Bronchial epithelial cell (primary cell): ENCODE data around the gene RABL2B. TPM values are rescaled to one million over a fixed set of nuclear protein-coding genes. Genes with fewer than 3 reads are reported as not detected.

ENCODE experiments used
- DNase-seq: peaks from one replicate; pipeline ENCODE4 v3.0.0-alpha.2; 2010; ENCODE audit warnings: low read depth
- FAIRE-seq: peaks from 2 replicates; lab custom pipeline; 2011; peaks lifted over from hg19 to GRCh38; lab: Jason Lieb, UNC
- H3K27me3 ChIP-seq: 2 replicates; pipeline ENCODE4 v1.5.1; 2011; ENCODE audit warnings: low read length; ENCODE audit not compliant: control insufficient read depth, insufficient read depth
- H3K36me3 ChIP-seq: 2 replicates; pipeline ENCODE4 v1.5.1; 2011; ENCODE audit warnings: low read length; ENCODE audit not compliant: control insufficient read depth, insufficient read depth
- H3K4me3 ChIP-seq: 2 replicates; pipeline ENCODE4 v1.5.1; 2011; ENCODE audit warnings: mild to moderate bottlenecking, low read depth, low read length, control low read depth
- total RNA-seq: library from RNA; depleted of rRNA; stranded (reverse); fragments of >200 nt; gene quantifications from 2 replicates; pipeline ENCODE4 v1.2.1, GENCODE V29; 2014
- TF ChIP-seq, protein P1 (sequence below): IDR thresholded peaks from 2 replicates; pipeline ENCODE4 v1.5.1; 2011; ENCODE audit warnings: mild to moderate bottlenecking, moderate library complexity, low read length, control low read depth, inconsistent platforms; ENCODE audit not compliant: insufficient read depth, severe bottlenecking

Gene RABL2B
- total RNA-seq, 1 donor from 2014 or later: 4.5 TPM

DNA sequence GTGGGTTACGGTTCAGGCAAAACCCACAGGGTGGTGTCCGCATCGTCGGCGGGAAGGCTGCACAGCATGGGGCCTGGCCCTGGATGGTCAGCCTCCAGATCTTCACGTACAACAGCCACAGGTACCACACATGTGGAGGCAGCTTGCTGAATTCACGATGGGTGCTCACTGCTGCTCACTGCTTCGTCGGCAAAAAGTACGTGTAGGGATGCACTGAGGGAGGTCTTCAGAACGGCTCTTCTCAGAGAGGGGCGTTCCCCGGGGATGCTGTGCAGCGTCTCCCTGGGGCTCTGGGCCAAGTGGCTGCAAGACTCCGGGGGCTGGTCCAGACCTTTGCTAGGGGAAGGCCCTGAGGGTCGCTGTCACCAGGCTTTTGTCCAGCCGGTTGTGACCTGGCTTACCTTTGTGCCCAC lies 44.2 kb downstream of the RABL2B start:
- peaks cover 3% of the 10 kb centered on the region for H3K27me3 ChIP-seq
- H3K36me3 ChIP-seq: no peaks in the 10 kb centered on the region
- no peak overlapping the region for H3K4me3 ChIP-seq
- DNase-seq: no peak
- FAIRE-seq: no peak
- TF ChIP-seq, protein P1, sequence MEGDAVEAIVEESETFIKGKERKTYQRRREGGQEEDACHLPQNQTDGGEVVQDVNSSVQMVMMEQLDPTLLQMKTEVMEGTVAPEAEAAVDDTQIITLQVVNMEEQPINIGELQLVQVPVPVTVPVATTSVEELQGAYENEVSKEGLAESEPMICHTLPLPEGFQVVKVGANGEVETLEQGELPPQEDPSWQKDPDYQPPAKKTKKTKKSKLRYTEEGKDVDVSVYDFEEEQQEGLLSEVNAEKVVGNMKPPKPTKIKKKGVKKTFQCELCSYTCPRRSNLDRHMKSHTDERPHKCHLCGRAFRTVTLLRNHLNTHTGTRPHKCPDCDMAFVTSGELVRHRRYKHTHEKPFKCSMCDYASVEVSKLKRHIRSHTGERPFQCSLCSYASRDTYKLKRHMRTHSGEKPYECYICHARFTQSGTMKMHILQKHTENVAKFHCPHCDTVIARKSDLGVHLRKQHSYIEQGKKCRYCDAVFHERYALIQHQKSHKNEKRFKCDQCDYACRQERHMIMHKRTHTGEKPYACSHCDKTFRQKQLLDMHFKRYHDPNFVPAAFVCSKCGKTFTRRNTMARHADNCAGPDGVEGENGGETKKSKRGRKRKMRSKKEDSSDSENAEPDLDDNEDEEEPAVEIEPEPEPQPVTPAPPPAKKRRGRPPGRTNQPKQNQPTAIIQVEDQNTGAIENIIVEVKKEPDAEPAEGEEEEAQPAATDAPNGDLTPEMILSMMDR: no peak

DNA sequence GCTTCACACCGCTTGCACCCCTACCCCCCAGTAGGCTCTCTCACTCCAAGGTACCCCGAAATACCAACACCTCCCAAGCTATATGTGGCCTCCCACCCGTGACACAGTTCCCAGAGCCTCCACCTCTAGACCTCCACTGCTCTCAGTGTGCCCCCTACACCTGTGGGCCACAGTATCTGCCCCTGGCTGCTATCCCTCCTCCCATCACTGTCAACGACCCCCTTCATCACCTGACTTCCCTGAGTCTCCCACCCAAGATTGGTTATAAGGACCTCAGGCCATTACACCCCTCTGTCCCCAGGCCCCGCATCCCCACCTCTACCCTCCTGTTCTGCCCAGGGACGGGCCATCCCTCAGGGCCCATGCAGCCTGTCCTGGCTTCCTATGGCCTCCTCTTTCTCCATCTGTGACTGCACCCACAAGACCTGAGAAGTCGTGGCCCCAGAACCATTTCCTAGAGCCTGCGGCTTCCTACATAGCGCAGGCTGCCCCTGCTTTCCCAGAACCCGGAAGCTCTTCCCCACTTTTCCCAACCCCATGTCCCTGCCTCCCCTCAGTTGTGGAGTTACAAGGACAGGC lies 44.7 kb downstream of the RABL2B start:
- Histone ChIP-seq H3K4me3 (no peak overlapping the region), H3K36me3 (no peaks in the 10 kb centered on the region), H3K27me3 (peaks cover 3% of the 10 kb centered on the region)
- DNase-seq (no peak), FAIRE-seq (no peak)
- TF ChIP-seq, protein P1: no peak

DNA sequence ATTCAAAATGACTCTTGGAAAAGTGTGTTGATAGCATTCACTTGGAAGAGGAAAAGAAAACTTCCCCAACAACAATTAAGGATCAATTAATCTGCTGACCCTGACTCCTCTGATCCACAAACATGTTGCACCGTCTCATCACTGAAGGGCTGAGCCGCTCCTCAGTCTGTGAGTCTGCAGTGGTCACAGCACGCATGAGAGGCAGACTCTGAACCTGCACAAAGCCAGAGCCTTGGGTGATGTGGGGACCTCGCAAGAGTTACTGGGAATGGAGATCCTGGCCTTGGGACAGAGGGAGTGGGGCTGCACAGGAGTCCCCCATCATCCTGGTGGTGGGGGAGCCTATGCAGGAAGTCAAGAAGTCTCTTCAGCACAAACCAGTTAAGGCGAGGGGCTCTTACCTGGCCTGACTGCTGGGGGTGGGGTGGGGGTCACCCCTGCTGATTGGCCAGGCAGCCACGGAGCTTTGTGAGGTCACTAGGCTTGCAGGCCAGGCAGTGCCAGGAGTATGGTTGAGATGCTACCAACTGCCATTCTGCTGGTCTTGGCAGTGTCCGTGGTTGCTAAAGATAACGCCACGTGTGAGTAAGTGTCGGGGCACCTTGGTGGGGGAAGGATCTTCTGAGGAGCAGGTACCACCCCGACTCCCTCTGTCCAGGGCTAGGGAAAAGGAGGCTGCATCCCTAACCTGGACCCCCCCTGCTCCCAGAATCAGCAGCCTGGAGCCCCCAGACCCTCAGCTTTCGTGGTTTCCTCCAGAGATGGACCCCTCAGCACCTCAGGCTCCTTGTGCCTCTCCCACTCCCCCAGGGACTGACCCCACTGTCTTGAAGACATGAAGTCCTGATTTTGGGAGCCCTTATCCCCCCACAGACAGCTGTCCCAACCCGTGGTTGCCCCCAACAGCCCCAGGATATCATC lies 45.4 kb downstream of the RABL2B start, which contains the start of gene ACR:
Gene ACR, plus strand, starts transcription at position 477 of the 921 bp plus-strand sequence. Its CDS starts 32 bp downstream, at position 509.
- FAIRE-seq (no peak), DNase-seq (no peak)
- TF ChIP-seq, protein P1: no peak
- H3K4me3 ChIP-seq: no peak within 1 kb of the TSS
- H3K27me3 ChIP-seq: peaks cover 3% of the 10 kb centered on the region
- H3K36me3 ChIP-seq: no peaks in the 10 kb centered on the region

DNA sequence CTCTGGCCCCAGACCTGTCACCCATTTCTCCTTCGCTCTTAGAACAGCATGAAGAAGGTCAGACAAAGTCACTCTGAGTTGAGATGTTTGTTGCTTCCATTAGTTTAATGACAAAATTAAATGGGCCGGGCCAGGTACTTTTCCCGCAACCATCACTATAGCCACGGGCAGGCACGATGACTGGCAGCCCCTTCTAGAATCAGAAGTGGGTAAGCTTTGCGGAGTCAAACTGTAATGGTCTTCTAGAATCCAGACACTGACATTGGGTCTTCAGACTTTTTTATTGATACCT lies 47.8 kb downstream of the RABL2B start:
- Histone ChIP-seq H3K4me3 (no peak overlapping the region), H3K36me3 (no peaks in the 10 kb centered on the region), H3K27me3 (peaks cover 3% of the 10 kb centered on the region)
- DNase-seq (no peak), FAIRE-seq (no peak)
- TF ChIP-seq, protein P1: no peak

DNA sequence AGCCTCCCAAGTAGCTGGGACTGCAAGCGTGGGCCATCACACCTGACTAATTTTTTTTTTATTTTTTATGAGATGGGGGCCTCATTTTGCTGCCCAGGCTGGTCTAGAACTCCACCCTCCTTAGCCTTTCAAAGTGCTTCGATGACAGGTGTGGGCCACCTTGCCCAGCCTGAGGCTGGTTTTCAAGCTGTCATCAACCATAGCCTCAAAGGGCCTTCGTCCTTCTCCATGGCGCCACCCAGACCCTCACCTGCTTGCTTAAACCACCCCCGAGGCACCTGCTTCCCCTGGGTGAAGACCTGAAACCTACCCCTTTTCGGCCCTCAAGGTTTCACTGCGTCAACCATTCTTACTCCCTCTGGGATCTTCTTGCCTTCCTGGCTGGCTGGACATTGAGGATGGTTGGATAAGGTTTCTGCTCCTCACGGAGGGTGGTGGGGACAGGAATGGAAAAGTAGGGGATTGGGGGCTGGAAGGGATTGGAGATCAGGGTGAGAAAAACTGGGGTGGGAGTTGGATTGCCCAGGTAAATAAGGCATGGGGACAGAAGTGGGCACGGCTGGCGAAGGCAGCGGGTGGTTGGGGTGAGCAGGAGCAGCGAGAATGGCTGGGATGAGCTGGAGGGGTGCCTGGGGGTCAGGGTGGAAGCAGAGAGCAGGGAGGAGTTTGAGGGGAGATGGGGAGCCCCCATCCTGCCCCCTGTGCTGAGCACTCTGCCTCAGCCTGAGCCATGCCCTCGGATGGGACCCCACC lies 48.3 kb downstream of the RABL2B start:
- Histone ChIP-seq H3K36me3 (no peaks in the 10 kb centered on the region), H3K4me3 (no peak overlapping the region), H3K27me3 (peaks cover 3% of the 10 kb centered on the region)
- FAIRE-seq: no peak
- no peak for DNase-seq
- TF ChIP-seq, protein P1: no peak
